Occipital lobe (tissue), 2 donors: ENCODE results near the gene HRH1. TPM values are rescaled to one million over a fixed set of nuclear protein-coding genes. Genes with fewer than 3 reads are reported as not detected.
"Not testable (repeated sequence)": the region's sequence is repeated elsewhere in the genome, so short reads cannot be mapped to it uniquely, and the experiment has no call there.

Experiments
- DNase-seq: peaks from one replicate; lab custom pipeline; 2025; lab: John Stamatoyannopoulos, UW
- total RNA-seq: library from RNA; depleted of rRNA; stranded (reverse); fragments of >200 nt; gene quantifications from one replicate; pipeline ENCODE4 v1.2.3, GENCODE V29; 2014

HRH1 gene, protein sequence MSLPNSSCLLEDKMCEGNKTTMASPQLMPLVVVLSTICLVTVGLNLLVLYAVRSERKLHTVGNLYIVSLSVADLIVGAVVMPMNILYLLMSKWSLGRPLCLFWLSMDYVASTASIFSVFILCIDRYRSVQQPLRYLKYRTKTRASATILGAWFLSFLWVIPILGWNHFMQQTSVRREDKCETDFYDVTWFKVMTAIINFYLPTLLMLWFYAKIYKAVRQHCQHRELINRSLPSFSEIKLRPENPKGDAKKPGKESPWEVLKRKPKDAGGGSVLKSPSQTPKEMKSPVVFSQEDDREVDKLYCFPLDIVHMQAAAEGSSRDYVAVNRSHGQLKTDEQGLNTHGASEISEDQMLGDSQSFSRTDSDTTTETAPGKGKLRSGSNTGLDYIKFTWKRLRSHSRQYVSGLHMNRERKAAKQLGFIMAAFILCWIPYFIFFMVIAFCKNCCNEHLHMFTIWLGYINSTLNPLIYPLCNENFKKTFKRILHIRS
- total RNA-seq = 1.7 TPM

DNA sequence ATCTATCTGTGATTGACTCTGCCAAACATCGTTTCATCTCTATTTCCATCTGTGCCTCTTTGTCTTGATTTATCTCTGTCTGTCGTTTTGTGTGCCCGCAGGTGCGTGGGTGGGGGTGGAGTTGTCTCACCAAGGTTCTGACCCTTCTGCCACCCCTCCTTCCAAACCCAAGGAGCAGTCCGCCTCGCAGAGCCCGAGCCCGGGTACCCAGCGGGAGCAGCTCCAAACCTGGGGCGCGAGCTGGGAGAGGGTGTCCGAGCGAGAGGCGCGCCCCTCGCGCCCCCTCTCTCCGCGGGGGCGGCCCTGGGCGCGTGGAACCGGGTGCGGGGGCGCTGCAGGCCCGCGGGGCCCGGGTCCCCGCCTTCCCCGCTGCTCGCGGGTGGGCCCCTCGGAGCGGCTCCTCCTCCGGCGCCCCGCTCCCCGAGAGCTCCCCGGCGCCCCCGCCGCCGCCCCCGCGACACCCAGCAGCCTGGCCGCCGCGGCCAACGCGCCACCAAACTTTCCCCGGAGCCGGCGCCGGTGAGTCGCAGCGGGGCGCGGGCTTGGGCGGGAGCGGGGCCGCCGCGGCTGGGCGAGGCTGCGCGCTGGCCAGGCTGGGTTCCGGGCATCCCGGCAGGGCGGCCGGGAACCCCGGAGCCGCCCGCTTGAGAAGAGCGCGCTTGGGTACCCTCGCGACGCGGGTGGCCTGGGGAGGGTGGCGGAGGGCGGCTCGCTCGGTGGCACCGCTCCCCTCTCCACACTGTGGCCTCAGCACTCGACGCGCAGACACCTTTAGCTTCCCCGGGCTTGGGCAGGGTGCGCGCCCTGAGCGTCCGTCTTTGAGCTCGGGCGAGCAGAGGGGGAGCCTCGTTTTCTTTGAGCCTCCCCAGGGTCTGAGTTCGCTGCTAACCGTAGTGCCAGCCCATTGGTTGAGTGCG, at the start of gene HRH1:
TSS of gene HRH1 (plus strand) at position 458 of the 917 bp plus-strand sequence. CDS start 104,545 bp downstream, outside the sequence.
- DNase-seq = no peak

DNA sequence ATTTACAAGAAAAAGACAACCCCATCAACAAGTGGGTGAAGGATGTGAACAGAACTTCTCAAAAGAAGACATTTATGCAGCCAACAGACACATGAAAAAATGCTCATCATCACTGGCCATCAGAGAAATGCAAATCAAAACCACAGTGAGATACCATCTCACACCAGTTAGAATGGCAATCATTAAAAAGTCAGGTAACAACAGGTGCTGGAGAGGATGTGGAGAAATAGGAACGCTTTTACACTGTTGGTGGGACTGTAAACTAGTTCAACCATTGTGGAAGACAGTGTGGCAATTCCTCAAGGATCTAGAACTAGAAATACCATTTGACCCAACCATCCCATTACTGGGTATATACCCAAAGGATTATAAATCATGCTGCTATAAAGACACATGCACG, 41.0 kb upstream of the HRH1 start:
- not testable (repeated sequence) for DNase-seq

DNA sequence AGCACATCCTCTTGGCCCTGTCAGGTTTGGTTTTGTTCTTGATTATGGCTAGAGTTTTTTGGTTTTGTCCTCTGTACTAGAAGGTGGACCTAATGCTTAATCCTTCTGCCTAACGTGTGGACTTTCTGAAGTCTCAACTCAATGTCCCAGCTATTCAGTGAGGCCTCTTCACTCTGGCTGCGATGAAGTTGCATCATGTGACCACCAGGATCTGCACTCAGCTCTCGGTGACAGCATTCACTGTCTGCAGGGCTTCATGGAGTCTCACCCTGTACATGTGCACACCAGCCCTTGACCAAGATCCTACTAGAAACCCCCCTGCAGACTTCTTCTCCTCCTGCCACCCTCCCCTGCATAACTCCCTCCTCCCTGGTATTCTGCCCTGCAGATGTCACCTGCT, 38.7 kb upstream of the HRH1 start:
- DNase-seq = no peak

DNA sequence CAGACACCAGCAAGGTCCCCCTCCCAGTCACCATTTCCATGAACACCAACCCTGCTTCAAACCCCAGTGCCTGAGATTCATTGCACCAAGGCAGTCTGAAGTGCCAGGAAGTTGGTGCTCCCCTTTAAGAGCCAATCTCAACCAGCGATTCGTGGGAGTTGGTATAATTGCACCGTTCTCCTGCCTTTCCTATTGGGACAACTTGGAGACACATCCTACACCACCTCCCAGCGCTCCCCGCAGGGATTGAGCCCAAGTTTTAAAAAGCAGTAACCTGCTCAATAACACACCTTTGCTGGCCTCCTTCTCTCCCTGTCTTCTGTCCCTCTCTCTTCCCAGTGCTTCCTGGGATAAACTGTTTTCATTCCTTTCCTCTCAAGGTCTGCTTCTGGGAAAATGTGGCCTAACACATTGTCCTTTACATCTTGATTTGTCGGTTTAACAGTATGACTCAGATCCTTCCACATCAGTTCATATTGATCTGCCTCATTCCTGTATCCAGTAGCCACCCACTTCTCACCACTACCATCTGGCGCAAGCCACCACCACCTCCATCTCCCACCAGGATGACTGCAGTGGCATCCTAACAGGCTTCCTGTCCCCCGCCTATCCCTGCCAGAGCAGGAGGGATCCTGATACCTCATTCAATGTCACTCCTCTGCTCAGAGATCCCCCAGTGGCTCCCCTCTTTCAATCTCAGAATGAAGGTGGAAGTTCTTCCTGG, 37.8 kb upstream of the HRH1 start:
- DNase-seq = peak; percentile 12

DNA sequence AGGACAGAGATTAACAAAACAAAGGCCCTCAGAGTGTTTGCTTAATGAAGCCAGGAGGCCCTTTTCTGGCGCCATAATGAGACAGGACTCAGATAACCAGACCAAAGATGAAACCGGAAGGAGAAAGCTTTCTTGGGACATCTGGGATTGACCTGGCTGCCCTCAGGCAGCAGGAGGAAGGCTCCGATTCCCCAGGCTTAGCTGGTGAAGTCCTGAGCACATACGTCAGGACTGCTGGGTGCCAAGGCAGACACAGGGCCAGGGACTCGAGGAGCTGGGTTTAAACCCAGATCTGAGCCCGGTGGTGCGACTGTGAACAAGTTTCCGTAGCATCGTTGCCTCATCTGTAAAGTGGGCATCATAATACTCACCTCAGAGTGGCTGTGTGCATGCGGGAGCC, 36.7 kb upstream of the HRH1 start:
- DNase-seq = no peak

DNA sequence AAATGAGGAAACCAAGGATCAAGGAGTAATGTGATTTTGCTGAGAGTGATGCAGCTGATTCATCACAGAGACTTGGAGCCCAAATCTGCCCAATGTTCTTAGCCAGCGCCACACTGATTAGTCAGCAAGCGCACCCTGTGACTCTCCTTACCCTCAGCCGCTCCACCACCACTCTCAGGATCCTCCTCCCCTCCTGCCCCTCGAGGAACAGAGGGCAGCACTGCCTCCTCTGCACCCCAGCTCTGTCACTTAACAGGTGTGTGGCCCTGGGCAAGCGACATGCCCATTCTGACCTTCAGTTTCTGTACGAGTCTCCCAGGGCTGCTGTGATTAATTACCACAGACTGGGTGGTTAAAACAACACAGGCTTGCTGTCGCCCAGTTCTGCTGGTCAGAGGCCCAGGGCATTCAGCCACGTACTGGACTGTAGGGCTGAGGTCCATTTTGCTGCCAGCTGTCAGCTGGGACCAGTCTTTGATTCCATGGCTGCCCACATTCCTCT, 36.1 kb upstream of the HRH1 start:
- no peak for DNase-seq

DNA sequence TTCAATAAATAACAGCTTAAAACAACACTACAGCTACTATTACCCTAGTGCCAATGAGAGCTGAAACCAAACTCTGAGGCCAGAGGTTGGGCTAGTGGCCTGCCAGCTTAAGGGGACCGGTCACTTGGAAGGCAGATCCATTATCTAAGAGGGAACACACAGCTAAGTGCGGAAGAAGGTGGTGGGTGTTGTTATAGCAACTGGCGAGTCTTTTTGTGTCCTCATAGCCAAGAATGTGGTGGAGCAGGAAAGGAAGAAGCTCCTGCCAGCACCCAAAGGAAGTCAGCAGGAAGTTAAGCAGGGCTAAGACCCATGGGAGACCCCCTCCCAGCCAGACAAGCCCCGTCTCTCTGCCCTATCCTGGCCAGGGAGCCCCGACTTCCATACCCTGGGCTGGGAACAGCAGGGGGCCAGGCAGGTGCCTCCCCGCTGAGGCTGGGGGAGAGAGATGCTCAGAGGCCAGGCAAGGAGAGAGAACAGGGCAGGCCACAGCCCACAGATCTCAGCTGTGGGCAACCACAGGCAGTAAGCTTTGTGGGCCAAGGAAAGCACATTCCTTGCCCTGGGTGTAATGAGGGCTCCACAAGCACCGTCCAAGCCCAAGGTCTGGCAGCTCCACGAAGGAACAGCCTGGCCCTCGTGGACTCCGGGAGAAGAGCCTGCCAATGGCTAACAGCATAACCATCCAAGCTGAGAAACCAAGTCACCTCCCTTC, 34.0 kb upstream of the HRH1 start:
- DNase-seq = no peak

DNA sequence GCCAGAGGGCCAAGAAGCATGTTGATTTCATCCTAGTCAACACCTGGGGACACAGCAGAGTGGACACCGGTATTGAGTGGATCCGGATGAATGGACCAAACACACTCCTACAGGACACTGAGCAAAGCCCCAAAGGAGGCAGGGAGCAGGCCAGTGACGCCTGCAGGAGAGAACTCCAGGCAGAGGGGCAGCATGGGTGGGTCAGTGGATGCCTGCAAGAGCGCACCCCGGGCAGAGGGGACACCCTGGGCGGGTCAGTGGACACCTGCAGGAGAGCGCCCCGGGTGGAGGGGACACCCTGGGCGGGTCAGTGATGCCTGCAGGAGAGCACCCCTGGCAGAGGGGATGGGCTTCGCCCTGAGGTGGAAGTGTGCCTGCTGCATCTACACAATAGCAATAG, 27.6 kb upstream of the HRH1 start:
- DNase-seq = no peak

DNA sequence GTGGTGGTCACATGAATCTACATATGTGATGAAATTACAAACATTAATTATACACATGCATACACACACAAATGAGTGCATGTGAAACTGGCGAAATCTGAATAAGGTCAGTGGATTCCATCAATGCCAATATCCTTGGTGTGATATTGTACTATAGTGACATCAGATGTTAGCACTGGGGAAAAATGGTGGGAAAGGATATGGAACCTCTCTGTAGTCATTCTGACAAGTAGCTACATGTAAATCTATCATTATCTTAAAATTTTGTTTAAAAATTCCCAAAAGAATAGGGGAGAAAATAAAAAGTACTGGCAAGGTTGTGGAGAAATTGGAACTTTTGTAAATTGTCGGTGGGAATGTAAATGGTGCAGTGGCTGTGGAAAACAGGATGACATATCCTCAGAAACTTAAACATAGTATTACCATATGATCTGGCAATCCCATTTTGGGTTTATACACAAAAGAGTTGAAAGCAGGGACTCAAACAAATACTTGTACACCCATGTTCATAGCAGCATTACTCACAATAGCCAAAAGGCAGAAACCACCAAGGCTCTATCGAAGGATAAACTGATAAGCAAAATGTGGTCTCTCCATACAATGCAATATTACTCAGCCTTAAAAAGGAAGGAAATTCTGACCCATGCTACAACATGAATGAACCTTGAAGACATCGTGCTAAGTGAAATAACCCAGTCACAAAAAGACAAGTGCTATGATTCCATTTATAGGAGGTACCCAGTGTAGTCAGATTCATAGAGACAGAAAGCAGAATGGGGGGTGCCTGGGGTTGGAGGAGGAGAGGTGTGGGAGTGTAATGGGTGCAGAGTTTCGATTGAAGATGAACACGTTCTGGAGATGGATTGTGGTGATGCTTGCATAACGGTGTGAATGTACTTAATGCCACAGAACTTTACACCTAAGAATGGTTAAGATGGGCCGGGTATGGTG, 25.3 kb upstream of the HRH1 start:
- DNase-seq = no peak

DNA sequence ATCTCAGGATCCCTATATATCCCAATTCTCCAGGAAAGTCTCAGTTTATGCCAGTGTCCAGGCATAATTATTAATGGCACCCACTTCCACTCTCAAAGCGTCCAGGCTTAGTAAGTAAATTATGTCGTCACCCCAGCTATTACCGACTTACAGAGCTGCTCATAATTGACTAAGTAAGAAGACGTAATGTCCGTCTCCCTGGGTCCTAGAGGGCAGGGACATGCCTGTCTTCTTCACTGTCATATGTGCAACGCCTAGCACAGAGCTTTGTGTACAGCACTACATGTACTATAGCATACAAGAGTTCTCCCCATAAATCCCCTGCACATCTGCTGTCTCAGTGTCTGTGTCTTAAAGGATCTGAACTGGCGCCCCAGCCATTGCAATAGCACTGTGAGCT, 23.9 kb upstream of the HRH1 start:
- no peak for DNase-seq

DNA sequence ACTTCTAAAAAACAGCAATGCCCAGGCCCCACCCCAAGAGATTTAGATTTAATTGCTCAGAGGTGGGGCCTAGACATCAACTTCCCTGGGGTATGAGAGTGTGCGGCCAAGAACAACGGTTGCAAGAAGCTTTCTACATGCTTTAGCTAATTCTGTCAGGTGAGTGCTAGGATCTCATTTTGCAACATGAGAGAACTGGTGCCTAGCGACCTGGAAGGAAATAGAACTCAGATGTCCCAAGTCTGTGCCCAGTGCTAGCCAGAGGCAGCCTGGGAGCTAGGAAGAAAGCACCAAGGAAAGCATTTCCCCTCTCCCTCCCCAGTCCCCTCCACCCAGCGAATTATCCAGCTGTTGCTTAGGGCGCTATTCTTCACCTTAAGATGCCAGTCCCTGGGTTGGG, 22.9 kb upstream of the HRH1 start:
- DNase-seq = no peak

DNA sequence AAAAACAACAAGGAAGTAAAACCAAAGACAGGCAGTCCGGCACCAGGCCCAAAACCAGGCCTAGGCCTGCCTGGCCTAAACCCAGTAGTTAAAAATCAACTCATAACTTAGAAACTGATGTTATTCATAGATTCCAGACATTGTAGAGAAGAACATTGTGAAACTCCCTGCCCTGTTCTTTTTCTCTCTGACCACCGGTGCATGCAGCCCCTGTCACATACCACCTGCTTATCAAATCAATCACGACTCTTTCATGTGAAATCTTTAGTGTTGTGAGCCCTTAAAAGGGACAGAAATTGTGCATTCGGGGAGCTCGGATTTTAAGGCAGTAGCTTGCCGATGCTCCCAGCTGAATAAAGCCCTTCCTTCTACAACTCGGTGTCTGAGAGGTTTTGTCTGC, 22.4 kb upstream of the HRH1 start:
- not testable (repeated sequence) for DNase-seq

DNA sequence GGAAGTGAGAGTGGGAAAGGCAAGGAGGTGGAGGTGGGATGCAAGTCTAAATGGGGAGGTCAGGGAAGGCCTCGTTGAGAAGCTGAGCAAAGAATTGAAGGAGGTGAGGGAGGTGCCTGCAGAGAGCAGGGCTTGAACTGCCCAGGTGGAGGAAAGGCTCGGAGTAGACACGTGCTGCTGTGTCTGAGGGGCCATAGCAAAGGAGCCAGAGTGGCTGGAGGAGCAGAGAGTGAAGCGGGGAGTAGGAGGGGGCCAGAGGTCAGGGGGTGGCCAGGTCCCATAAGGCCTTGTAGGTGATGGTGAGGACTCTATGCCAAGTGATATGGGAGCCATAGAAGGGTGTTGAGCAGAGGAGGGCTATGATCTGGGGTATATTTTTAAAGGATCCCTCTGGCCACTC, 21.4 kb upstream of the HRH1 start:
- DNase-seq = no peak

DNA sequence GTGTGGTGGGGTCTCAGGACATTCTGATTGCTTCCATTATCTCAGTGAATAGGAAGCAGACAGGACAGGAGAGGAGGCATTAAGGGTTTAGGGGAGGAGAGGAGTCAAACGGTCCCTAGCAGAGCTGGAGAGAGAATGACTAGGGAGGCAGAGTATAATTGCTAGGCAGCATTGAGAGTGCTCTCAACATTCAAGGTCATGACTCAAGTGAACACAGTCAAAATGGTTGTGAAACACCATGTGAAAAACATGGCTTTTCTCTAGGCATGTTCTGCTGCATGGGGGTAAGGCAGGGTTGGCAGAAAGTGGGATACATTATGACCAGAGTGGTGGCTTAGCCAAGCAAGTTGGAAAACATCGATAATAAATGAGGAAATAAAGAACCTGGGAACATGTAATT, 19.5 kb upstream of the HRH1 start:
- no peak for DNase-seq

DNA sequence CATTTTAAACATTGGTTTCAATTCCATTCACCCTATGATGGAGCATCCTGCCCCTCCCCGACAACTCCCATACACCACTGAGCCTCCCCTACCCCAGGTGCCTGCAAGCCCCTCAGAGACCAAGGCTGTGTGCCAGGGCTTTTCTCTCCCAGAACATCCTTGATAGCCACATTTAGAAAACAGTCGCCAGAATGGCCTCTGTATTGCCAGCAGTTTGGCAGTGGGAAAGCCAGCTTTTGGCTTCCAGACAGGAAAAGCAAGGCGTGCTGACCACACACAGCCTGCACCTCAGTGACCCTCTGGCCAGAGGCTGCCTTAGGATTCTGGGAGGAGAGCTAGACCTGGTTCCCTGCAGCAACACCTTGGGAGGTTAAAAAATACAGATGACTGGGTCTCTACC, 18.2 kb upstream of the HRH1 start:
- no peak for DNase-seq

DNA sequence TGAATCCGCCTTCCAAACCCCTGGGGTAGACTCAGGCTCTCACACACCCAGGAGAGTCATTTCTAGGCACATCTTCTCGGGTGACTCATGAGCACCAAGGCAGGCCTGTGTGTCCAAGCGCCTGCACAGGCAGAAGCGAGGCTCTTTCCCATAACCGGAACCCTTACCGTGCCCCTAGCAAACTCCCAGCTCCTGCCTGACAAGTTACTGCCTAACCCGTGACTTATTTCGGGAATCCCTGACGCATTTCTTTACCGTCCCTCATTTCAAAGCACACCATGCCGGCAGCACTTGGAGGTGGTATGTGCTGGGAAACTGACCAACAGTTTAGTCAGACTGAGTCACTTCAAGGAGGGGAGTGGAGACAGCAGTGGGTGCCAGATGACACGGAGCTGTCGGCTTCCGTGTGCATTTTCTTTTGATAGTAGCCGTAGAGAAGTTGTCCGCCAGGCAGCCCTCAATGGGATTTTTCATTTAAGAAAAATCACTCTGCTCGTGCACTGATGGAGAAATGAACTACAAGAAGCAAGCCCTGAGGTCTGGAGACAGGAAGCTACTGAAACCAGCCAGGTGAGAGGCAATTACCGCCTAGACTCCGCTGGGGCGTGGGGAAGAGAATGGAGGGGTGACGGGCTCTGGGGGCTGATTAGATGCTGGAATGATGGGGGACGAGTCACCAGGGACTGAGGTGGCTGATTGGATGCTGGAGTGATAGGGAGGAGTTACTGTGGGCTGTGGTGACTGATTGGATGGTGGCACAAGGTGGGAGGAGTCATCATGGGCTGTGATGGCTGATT, 17.3 kb upstream of the HRH1 start:
- peak; percentile 75 for DNase-seq

DNA sequence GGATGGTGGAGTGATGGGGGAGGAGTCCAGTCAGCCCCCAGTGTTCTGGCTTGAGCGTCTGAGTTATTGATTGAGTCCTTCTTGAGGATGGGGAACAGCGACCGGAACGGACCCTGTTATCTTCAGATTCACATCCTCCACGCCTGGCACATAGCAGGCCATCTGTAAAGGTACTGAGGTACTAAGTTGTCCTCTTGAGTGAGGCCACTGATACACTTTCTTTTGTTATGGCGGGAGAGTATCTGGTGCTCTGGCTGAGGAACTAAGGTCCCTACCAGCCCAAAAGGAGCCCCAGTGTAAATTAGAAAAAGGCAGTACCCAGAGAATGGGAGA, 16.7 kb upstream of the HRH1 start:
- DNase-seq = no peak

DNA sequence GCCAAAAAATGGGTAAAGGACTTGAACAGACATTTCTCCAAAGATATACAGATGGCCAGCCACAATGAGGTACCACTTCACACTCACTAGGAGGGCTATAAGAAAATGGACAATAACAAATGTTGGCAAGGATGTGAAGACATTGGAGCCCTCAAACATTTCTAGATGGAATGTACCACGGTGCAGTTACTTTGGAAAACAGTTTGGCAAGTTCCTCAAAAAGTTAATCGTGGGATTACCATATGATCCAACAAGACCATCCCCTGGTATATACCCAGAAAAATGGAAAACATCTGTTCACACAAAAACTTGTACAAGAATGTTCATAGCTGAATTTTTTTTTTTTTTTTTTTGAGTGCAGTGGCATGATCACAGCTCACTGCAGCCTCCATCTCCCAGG, 15.9 kb upstream of the HRH1 start:
- DNase-seq = no peak
